NCI-H82 treated with DMSO at 0.1 percent for 48 hours (cell line): ENCODE measurements around the gene SALL3.

ENCODE experiments used
- DNase-seq: peaks from one replicate; lab custom pipeline; 2025; ENCODE audit not compliant: unreplicated experiment; lab: John Stamatoyannopoulos, UW

The SALL3 gene

GRCh38 chr18:78965260-78965659 is 14.4 kb upstream of the SALL3 start:
- no peak for DNase-seq

- DNase-seq = no peak
Measured at GRCh38 chr18:78965917-78966792, 13.5 kb upstream of the SALL3 start.

GRCh38 chr18:78966793-78967106 is 12.9 kb upstream of the SALL3 start:
- no peak for DNase-seq

DNA sequence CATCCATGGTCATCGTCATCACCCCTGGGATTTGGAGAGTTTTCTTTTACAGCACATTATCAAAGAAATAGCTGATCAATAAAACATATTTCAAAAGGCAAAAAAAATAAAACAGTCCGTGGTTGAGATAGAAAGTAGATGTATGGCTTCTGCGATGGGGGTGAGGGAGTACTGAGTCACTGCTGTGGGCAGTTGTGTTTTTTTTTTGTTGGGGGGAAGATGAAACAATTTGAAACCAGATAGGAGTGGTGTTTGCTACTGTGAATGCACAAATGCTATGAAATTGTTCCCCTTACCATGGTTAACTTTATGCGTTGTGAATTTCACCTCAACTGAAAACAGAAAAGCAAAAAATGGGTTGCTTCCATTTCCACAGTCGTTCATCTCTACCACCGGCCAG is 11.9 kb upstream of the SALL3 start:
- DNase-seq = no peak

- DNase-seq = no peak
Measured at GRCh38 chr18:78969574-78970315, 9.9 kb upstream of the SALL3 start.

- no peak for DNase-seq
Measured at GRCh38 chr18:78970774-78971333, 8.8 kb upstream of the SALL3 start.

- no peak for DNase-seq
Measured at GRCh38 chr18:78971511-78972245, 7.9 kb upstream of the SALL3 start.

DNA sequence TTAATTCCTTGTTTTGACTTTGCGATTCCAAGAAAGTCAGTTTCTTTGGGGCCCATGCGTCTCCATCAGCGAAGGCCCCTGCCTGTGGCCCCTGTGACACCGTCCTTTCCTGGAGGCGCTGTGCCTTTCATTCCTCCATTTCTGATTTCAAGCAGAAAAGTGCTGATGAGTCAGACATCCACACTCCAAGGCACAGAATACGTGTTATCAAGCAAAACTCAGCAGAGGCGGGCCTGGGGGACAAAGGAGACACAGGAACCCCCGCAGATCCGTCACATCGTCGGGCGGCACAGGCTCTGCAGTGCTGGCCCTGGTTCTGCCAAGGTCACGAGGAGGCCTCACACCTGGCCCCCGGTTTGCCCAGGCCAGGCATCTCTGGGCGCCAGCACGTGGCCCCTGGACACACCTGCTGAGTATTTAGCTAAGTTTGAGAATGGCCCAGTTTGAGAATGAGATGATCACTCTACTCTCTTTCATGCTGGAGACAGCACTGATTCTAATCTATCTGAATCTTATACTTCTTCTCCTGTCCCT is 7.2 kb upstream of the SALL3 start:
- no peak for DNase-seq

DNA sequence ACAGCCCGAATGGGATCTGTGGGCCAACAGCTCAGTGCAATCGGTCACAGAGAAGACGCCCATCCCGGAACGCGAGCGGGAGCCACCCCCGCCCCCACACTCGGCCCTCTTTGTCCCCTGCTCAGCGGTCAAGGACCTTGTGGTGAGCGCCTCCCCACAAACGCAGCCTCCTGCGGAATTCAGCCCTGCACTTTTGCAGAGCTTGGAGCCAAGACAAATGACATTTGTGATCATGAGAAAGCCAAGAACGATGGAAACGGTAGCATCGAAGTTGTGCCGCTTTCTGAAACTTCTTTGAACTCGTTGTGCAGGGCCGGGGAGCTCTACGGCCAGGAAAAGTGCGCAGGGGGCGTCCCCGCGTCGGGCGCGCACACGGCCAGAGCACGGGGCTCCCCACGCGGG is 6.7 kb upstream of the SALL3 start:
- no peak for DNase-seq

GRCh38 chr18:78973357-78974083 is 6.1 kb upstream of the SALL3 start:
- DNase-seq = no peak

DNA sequence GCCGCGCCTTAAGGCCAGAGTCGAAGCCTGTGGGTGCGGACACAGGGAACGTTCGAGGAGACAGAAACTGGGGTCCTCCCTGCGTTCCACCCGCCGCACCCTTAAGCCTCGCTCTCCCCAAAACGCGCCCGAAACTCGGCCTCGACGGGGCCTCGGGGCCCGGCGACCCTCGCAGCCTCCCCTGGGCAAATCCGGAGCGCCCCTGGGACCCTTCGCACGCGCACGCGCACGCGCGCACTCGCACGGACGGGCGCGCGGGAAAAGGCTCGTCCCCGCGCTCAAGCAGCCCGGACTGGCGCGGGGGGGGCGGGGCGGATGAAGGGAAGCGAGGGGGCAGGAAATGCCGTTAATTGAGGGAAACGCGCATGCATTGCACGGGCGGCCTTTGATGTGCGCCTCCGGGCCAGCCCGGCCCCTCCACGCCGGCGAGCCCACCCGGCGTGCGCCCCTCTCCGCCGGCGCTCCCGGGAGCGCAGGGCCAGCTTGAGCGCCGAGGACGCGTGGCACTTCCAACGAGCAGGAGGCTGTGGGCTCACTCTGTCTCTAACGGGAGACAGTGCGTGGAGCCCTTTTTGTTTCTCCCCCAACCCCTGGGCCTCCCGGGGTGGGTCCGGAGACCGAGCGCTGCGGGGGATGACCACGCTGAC is 5.4 kb upstream of the SALL3 start:
- DNase-seq = no peak

DNA sequence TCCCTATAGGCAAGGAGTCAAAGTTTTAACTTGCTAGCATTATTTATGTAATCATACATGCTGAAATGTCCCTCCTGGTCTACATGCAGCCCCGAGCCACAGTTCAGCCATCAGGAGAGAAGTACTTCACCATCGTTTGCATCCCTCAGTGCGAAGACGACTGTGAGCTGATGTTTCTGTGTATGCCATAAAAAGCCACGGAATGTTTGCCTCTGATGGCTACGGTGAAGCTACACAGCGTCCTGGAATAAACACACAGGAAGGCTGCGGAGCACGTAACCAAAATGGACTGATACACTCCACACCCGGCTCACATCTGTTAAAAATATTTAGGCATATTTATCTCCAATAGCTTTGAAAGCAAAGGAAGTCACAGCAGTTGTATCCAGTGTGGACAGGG is 4.3 kb upstream of the SALL3 start:
- DNase-seq = no peak

DNA sequence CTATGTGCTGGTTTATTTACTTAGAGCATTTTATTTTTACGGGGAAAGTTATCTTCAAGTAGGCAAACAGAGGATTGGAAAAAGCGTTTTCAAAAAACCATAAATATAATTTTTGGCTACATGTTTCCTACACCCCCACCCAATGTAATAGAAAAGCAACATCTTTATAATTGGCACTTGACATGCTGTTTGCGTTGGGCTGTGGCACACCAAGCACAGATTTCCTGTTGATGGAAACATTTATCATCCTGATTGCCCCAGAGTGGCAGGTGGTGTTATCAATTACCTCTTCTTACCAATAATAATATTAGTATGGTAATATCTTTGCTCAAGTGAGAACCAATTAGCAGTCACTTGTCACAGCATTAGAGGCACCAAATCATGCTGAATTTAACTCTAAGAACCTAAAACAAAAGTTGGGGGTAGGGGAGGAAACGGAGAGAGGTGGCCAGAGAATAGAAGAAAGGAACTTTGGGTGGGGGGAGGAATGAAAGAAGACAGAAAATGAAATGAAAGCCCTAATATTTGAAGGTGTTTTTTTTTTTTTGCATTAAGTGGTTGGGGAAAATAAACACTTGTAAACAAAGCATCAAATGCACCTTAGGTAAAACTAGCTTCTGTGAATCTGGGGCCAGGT is 3.8 kb upstream of the SALL3 start:
- DNase-seq = no peak

GRCh38 chr18:78976765-78977636 is 2.6 kb upstream of the SALL3 start:
- no peak for DNase-seq

GRCh38 chr18:78977637-78978348 is 1.8 kb upstream of the SALL3 start:
- DNase-seq = no peak

DNA sequence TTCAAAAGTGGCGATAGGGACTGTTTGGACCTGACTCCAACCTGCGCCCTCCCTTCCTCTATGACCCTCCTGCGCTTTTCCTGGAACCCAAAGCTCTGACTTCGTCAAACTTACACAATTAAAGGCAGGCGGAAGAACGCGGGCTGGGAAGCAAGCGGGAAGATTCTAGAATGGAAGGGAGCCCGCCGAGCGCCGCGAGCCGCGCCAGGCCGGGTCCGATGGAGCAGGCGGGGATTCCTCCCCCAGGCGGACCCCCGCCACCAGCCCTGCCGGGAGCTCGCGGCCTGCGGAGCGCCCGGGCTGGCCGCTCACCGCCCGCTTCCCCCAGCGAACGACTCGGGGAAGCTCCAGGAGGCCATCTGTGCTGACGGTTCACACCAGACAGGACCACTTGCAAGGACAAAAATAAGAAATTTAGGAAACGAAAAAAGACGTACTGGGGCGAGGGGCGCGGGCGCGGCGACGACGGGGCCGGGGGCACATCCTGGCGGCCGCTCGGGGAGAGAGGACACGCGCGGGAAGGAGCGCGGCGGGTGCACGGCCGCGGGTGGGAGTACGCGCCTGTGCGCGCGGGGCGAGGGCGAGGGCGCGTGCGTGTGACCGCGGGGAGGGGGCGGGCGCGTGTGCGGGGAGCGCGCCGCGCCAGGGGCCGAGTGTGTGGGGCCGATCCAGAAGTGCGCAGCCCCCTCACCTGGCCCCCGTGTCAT is 1.1 kb upstream of the SALL3 start:
- no peak for DNase-seq

- DNase-seq = no peak
Measured at GRCh38 chr18:78979056-78979729, 425 bp upstream of the SALL3 start.
